GM21390 (cell line): Measurements from ENCODE around the gene EHD4.

Source experiments
- ATAC-seq: cut with Tn5 transposase; IDR thresholded peaks from one replicate; pipeline ENCODE4 v1.9.1; 2021; ENCODE audit not compliant: unreplicated experiment

EHD4 gene

DNA sequence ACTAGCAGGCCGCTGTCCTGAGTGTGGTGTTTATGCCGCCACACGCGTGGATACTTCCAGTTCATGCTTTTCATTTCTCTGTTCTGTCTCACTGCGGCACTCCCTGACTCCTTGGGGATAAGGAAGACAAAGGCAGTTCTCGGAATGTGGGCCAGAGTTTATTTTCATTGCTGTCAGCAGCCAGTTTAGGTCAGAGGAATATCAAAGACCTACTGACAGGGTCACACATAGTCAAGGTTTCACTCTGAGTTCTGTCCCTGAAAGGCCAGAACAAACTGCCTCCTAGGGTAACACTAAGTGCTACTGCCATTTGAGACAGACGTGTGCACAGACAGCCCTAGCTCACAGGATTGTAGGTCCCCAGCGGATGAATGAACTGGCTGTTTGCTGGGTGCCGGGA lies 51.2 kb downstream of the EHD4 start:
- ATAC-seq, result no peak

DNA sequence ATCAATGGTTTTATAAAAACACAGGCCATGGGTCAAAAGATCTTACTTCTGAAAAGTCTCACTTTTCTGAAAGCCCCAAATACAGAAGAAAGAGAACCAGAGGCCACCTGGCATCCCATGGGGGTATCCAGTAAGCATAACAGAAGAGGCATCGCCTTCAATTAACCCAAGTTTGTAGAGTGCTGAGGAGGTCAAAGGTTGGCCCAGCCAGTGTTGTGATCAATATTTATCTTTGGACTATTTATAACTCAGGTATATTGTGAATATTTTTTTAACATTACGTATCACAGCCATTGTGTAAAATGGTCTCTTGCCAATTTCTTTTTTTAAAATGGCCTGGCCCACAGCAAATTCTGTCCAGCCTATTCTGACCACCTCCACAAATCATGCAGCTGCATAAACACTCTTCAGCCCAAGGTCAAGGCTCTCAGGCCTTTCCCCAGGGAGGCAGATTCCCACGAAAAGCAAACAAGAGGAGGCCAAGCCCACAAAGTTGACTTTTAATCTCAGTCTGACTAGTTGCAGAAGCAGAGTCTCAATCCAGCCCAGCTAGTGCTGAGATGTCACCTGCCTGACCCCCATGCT lies 52.3 kb downstream of the EHD4 start:
- no peak for ATAC-seq

DNA sequence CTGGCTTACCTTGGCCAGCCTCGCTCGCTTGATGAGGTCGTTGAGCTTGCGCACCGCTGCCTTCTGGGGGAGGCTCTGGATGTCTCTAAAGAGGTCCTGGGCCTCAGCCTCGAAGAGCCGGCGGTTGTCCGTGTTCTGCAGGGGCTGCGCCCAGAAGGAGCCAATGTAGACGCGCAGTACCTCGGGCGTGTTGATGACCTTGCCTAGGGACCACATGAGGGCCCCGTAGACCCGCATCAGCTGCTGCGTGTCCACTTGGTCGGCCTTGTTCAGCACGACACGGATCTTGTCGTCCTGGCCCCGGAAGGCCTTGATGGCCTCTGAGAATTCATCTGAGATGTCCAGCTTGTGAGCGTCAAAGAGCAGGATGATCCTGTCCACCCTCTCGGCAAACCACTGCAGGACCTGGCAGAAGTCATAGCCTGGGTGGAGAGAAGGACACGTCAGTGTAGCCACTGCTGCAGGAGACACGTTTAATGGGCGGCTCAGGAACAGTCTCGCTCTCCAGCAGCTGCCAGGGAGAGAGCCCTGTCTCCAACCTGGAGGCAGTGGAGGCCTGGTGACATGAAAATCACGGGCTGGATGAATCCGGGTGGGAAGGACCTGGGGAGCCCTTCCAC lies 53.0 kb downstream of the EHD4 start:
- ATAC-seq, result no peak

DNA sequence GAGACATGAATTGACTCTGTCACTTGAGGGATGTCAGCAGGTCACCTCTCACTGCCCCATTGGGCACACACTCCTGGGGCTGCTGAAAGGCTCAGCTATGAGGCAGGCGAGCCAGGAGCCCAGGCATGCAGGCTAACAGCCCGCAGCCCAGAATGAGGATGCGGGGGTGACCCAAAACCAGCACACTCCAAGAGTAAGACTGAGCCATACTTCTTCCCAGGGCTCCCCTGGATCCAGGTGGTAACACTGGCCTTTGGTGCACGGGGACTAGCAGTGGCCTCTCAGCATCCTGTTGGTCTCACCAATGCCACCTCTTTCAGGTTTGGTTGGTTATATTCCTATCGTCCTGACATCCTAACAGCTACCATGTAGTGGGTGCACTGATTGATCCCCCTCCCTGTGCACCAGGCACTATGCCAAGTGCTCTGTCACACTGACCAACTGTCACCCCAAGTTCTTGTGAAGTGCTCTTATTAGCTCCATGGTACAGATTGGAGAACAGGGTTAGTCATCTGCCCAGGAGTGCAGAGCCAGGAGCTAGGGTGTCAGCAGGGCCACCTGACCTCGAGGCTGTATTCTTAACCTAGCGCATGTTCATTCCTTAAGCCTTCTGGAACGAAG lies 53.7 kb downstream of the EHD4 start:
- ATAC-seq, result no peak

DNA sequence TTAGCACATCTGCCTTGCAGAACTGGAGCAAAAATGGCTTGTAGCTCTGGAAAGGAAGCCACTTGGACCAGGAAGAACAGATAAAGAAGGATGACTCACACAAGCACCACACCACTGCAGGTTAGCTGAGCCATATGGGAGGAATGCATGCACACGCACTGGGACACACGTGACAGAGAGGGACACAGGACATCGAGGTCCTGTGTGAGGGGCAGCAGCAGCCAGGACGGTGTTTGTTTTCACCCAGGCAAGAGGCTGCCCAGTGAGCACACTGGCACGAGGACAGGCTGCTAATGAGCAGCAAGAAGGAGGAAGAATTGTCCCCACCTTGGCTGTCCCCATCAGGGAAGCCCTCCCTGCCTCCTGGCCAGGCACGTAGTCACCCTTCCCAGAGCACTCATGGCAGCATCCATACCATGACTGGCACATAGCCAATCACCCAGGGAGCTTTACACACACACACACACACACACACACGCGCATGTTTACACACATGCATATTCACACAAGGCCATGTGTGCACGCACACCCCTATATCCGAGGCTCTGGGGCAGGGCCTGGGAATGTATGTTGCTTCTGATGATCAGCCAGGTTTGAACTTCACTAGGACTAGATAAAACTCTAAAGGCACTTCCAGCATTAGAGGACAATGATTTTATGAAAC lies 54.5 kb downstream of the EHD4 start:
- ATAC-seq, result no peak

DNA sequence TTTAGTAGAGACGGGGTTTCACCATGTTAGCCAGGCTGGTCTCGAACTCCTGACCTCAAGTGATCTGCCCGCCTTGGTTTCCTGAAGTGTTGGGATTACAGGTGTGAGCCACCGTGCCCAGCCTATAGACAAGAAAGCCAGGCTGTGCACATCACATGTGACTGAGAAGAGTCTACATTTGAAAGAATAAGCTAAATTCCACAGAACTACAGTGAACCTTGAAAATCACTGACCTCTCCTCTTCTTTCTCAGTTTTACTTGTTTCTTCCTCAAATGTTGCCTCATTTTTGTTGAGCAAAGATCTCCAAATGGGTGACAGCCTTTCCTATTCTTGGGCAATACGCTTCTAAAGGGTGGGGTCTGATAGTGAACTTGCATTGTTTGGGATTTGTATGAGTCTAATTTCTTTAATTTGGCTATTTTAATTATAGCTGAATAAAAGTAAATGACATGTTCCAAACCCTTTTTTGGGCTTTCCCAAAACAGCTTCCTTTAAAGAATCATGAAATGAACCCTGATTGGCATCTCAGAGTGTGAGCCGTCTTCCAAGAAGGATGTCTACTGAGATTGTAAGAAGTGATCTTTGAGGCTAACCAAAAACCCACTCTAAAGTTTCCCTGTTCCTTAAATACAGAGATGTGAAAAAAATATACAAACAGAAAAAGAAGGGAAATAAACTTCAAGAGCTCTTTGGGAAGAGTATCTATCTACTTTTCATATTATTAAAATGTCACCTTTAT lies 56.9 kb downstream of the EHD4 start:
- ATAC-seq, result no peak

DNA sequence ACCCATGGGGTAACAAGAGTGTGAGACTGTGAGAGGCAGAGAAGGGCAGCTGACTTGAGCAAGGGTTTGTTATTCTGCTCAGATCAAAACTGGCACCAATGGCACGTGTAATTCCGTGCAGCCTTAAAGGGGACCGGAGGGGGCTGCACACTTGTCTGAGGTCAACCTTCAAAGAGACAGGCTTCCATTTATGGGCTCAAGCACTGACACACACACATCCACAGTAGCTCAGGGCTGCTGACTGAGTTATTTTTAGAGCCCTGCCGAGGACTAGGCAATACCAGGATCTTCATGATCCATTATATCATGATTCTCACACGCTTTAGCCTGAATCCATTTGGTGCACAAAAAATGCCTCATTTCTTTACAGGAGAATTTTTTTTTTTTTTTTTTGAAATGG lies 57.9 kb downstream of the EHD4 start:
- no peak for ATAC-seq

- ATAC-seq, result no peak
Observed at GRCh38 chr15:41913256-41913655, 59.1 kb downstream of the EHD4 start.

DNA sequence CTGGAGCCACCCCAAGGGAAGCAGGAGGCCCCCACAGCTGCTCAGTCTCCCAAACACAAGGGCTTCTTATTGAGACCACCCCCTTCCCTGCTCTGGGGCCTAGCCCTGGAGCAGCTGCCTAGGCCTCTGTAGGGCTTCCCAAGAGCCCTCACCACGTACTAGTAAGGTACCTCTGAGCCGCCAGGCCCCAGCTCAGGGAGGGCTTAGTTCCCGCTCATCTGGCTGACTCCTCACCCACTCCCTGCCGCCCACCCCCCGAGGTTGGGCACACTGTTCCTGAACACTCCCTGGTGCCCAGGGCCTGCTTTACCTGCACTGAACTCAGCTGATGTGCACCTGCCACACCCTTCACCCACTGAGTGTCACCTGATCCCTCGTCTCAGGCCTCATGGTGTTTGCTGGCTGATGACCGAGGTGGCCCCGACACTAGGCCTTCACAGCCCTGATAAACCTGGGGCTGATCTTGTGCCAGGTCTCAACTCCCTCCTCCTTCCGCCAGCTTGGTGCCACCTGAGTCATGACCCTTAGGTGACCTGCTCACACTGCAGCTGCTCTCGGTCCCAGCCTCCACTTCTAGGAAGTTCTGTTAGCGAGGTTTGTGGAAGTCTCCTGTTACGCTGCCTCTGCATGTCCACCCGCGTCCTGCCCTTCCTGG lies 60.5 kb downstream of the EHD4 start:
- ATAC-seq, result no peak

- no peak for ATAC-seq
Observed at GRCh38 chr15:41908736-41909461, 63.5 kb downstream of the EHD4 start.

DNA sequence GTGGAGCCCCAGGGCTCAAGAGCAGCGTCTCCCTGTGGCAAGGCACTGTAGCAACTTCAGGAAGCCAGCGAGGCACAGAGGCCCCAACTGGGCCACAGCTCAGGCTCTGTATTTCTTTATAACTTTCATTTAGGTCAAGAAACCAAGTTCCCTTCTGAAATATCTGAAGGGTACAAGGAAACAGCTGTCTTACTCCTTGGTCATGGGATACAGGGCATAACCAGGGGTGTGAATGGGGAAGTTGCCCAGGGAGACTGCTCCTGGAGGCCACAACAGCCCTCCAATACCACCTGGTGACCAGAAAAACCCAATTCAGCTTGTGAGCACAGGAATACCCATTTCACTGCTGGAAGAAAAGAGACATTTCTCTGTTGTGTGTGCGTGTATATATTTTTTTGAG lies 65.2 kb downstream of the EHD4 start:
- no peak for ATAC-seq

DNA sequence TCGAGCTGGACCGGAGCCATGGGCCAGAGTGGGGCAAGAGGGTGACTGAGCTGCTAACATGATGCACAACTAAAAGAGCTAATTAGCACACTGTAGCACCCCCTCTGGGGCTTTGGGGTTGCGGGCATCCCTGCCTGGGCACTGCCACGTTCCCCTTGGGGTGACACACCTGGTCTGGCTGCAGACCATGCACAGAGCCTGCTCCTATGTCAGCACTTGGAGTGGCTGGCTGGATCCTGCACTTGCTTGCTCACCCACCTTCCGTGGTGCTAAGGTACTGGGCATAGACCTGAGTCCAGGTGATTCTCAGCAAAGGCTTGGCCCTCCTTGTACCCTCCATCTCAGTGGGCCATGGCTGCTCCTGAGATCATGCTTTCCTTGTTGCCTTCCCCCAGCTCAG lies 65.7 kb downstream of the EHD4 start:
- no peak for ATAC-seq

GRCh38 chr15:41905036-41905793 lies 67.1 kb downstream of the EHD4 start:
- no peak for ATAC-seq

DNA sequence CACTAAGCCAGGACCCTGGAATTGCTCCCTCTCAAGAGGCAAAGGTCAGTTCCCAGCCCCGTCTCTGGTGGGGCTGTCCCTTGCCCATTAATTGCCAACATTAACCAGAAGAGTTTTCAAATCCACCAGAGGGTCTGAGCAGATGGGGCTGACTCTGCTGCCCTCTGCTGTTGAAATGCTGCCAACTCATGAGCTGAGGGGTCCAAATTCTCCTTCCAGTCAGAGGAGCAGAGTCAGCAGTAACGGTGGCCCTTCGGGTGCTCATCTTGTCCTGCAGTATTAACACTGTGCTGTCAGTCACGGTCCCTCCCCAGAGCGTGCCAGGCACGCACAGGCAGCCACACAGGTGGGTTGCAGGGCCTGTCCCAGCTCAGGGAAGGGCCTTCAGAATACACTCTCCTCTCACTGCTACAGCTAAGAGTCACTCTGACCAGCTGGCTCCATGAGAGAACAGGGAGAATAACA lies 67.8 kb downstream of the EHD4 start:
- no peak for ATAC-seq

DNA sequence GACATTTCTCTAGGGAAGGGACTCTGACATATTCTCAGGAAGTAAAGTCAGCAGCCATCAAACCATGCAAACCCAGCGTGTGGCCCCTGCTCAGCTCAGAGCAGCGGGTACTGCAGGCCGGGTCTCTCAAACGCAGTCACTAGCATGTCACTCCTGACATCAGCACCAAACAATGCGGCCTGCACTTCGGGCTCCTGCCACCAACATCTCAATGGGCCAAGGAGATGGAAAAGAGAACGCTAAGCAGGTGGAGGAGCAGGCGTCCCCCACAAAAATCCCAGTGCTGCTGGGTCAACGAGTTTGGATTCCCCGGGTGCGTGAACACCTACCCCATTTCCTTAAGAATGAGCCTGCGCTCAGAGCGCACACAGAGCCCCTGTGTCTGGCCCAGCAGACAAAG lies 68.6 kb downstream of the EHD4 start:
- ATAC-seq, result no peak

GRCh38 chr15:41901431-41901830 lies 70.9 kb downstream of the EHD4 start:
- ATAC-seq, result no peak

- no peak for ATAC-seq
Observed at GRCh38 chr15:41900526-41901380, 71.6 kb downstream of the EHD4 start.

- no peak for ATAC-seq
Observed at GRCh38 chr15:41899854-41900442, 72.4 kb downstream of the EHD4 start.
